Natural killer cell treated with Interleukin-12 subunit alpha and Interleukin-12 subunit beta and Interleukin-15 and Interleukin-18, amount 100 ng/mL, for 72 hours (primary cell): Measurements from ENCODE around the gene TSPEAR. TPM values are rescaled to one million over a fixed set of nuclear protein-coding genes. Genes with fewer than 3 reads are reported as not detected.

Experiments used
- ATAC-seq, 2 donors: fragments of 150-1000 bp; cut with Tn5 transposase in 1 of 2; sonication (Bioruptor Pico), chemical (Tn5 transposase) in 1 of 2; 2 replicates each; pipeline ENCODE4 v1.10.0; 2021
- DNase-seq: peaks from one replicate; pipeline ENCODE4 v3.0.0; 2022; ENCODE audit warnings: low spot score
- H3K27ac Mint-ChIP-seq, 2 donors: 1 replicate in 1 of 2; 2 replicates in 1 of 2; pipeline ENCODE4 v1.8.0; 2022; ENCODE audit warnings: mixed read lengths in 2 of 2, mild to moderate bottlenecking in 1 of 2, moderate library complexity in 1 of 2
- H3K27me3 Mint-ChIP-seq, 2 donors: 1 replicate in 1 of 2; 2 replicates in 1 of 2; pipeline ENCODE4 v1.8.0; 2022; ENCODE audit warnings: mixed read lengths in 2 of 2
- H3K36me3 Mint-ChIP-seq: one replicate; pipeline ENCODE4 v1.8.0; 2022; ENCODE audit warnings: mixed read lengths
- H3K4me1 Mint-ChIP-seq, 2 donors: 1 replicate in 1 of 2; 2 replicates in 1 of 2; pipeline ENCODE4 v1.8.0; 2022; ENCODE audit warnings: low read depth in 2 of 2, mixed read lengths in 2 of 2, mild to moderate bottlenecking in 1 of 2
- H3K4me3 Mint-ChIP-seq: one replicate; pipeline ENCODE4 v1.8.0; 2022; ENCODE audit warnings: mixed read lengths
- H3K9me3 Mint-ChIP-seq: 2 replicates; pipeline ENCODE4 v1.8.0; 2022; ENCODE audit warnings: mixed read lengths
- total RNA-seq, 2 donors: library from RNA; stranded (reverse); gene quantifications; one replicate each; pipeline ENCODE4 v1.2.3, GENCODE V29; 2022

TSPEAR gene
- total RNA-seq, 2 donors from 2014 or later: not detected

DNA sequence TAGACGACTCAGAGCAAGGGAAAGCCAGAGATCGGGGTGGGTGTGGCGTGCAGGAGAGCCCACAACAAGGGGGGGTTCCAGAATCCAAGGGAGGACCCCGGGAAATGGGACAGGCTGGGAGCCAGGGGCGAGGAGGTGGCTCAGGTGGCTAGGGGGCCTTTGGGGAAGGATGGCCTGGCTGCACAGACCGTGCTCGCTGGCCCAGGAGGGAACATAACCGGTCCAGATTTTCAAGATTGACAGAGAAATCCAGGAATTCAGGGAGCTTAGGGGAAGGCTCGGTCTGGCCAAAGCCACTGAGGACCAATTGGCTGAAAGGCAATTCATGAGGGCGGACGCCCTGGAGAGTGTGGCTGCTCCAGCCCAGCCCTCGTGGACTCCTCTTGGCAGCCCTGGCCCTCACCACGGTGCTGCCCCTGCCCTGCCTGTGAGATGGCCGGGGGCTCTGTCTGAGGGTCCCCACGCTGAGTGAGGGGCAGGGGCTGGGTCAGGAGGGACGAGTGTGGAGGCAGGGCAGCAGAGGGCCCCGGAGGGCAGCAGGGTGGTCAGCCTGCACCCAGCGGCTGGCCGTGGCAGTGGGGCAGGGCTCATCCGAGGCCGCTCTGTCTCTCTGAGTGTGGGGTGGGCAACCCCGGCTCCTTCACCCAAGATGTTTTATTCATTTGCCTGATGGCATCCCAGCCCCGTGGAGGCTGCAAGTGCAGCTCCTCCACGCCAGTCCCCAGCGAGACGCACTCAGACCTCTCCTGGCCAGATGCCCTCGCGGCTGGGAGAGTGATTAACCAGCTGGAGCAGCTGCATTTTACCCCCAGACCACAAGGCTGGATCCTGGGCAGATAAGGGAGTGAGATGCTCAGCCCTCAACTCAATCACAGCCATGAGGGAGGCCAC, 261.7 kb downstream of the TSPEAR start:
- ATAC-seq: peak in 1 of 2 donors; percentile 57
- no peak overlapping the region for H3K4me3 Mint-ChIP-seq
- peaks cover 32 to 34% of the 10 kb centered on the region in 2 donors for H3K27me3 Mint-ChIP-seq
- peaks cover 5% of the 10 kb centered on the region for H3K9me3 Mint-ChIP-seq
- peaks cover 0 to 7% of the 10 kb centered on the region in 2 donors for H3K4me1 Mint-ChIP-seq
- DNase-seq: no peak
- no peaks in the 10 kb centered on the region for H3K36me3 Mint-ChIP-seq
- no peak overlapping the region for H3K27ac Mint-ChIP-seq

DNA sequence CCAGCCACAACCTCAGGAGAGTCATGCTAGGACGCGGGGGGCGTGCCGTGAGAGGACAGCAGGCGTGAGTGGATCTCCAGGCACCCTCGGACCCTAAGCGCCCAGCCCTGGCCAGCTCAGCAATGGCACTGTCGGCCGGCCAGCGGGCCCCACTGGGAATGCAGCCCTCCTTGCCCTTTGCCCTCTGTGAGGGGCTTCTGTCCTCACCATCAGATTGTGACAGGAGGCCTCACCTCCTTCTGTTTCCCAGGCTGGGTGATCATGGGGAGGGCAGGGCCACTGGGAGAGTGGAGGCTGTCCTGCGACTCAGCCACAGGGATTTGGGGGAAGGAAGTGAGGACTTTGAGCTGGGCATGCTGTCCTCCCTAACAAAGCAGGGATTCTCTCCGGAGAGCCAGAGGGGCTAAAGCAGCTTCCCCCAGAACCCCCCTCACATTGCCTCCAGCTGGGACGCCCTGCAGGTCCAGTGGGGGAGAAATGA, 262.7 kb downstream of the TSPEAR start:
- H3K27me3 Mint-ChIP-seq: peaks cover 30 to 32% of the 10 kb centered on the region in 2 donors
- no peak overlapping the region for H3K27ac Mint-ChIP-seq
- no peaks in the 10 kb centered on the region for H3K36me3 Mint-ChIP-seq
- DNase-seq (no peak), ATAC-seq (no peak)
- no peaks in the 10 kb centered on the region for H3K9me3 Mint-ChIP-seq
- no peaks in the 10 kb centered on the region for H3K4me1 Mint-ChIP-seq
- no peak overlapping the region for H3K4me3 Mint-ChIP-seq

Other genes starting within 250 kb of the TSPEAR start
- gene KRTAP10-1, start 171.4 kb downstream of the TSPEAR start, total RNA-seq: not detected
- not detected for gene KRTAP10-2, start 160.1 kb downstream of the TSPEAR start, total RNA-seq
- not detected for gene KRTAP10-3, start 152.8 kb downstream of the TSPEAR start, total RNA-seq
- gene KRTAP10-4, start 137.8 kb downstream of the TSPEAR start, total RNA-seq: not detected
- not detected for gene KRTAP10-5, start 131.0 kb downstream of the TSPEAR start, total RNA-seq
- gene KRTAP10-6, start 119.1 kb downstream of the TSPEAR start, total RNA-seq: not detected
- not detected for gene KRTAP10-7, start 111.0 kb downstream of the TSPEAR start, total RNA-seq
- not detected for gene KRTAP10-8, start 99.5 kb downstream of the TSPEAR start, total RNA-seq
- gene KRTAP10-9, start 84.5 kb downstream of the TSPEAR start, total RNA-seq: not detected
- not detected for gene KRTAP10-10, start 74.2 kb downstream of the TSPEAR start, total RNA-seq
- gene KRTAP10-11, start 65.2 kb downstream of the TSPEAR start, total RNA-seq: not detected
- not detected for gene KRTAP12-4, start 56.9 kb downstream of the TSPEAR start, total RNA-seq
- gene KRTAP12-3, start 53.6 kb downstream of the TSPEAR start, total RNA-seq: not detected
- not detected for gene KRTAP12-2, start 44.6 kb downstream of the TSPEAR start, total RNA-seq
- not detected for gene KRTAP12-1, start 29.4 kb downstream of the TSPEAR start, total RNA-seq
- gene KRTAP10-12, start 14.4 kb downstream of the TSPEAR start, total RNA-seq: not detected
- gene UBE2G2, start 90.2 kb upstream of the TSPEAR start, total RNA-seq: 100 to 1,000 TPM in 1 of 2 donors, 10 to 100 TPM in 1; 89.7 to 164 TPM
- 10 to 100 TPM; 50.1 to 53.9 TPM for gene SUMO3, start 106.5 kb upstream of the TSPEAR start, total RNA-seq
- 10 to 100 TPM; 69.4 to 81.7 TPM for gene PTTG1IP, start 162.1 kb upstream of the TSPEAR start, total RNA-seq
- gene ITGB2, start 209.3 kb upstream of the TSPEAR start, total RNA-seq: 1,000 to 10,000 TPM in 1 of 2 donors, 100 to 1,000 TPM in 1; 448 to 1,246 TPM
- gene SLX9, start 228.5 kb upstream of the TSPEAR start, total RNA-seq: 10 to 100 TPM; 43.5 to 83.6 TPM